ENCODE data around the gene WSB1. TPM values are rescaled to one million over a fixed set of nuclear protein-coding genes. Genes with fewer than 3 reads are reported as not detected.
A peak's percentile ranks its signal among the peaks of the same experiment; 100 is the strongest.

The WSB1 gene
- total and polyA plus RNA-seq, 2 experiments from 2014 or later = 101 to 108 TPM

GRCh38 chr17:27345141-27345904, 51.4 kb downstream of the WSB1 start:
- peak overlapping the region; percentile 48 for H3K4me3 ChIP-seq
- H3F3A ChIP-seq (replicated peaks; ENCODE audit: low read depth) = peaks cover 6% of the 10 kb centered on the region
- no peak overlapping the region for H2AFZ ChIP-seq
- no peaks in the 10 kb centered on the region for H3K36me3 ChIP-seq (ENCODE audit: insufficient read depth)
- Mint-ChIP-seq H3K4me1 (peaks cover 47% of the 10 kb centered on the region), H3K36me3 (ENCODE audit: low read depth) (peaks cover 7% of the 10 kb centered on the region; the same call in 1 of the 3 replicates), H3K27me3 (ENCODE audit: insufficient read depth, low read depth, poor library complexity) (peaks cover 9% of the 10 kb centered on the region), H3K27ac (peak overlapping the region; percentile 100), H3K9me3 (no peaks in the 10 kb centered on the region; the same call in 2 of the 3 replicates), H3K4me3 (peak overlapping the region; percentile 85)
- peak; percentile 61 for ATAC-seq
- no peaks in the 10 kb centered on the region for H3K27me3 ChIP-seq (ENCODE audit: insufficient read depth)
- H3K9me2 ChIP-seq (ENCODE audit: insufficient read depth) = no peaks in the 10 kb centered on the region; the same call in 1 of the 2 replicates
- no peaks in the 10 kb centered on the region for H3K79me2 ChIP-seq (replicated peaks; ENCODE audit: insufficient read depth)
- DNase-seq (ENCODE audit: low spot score) = peak; percentile 98
- H4K20me1 ChIP-seq (replicated peaks; ENCODE audit: insufficient read depth) = no peaks in the 10 kb centered on the region
- H3K27ac ChIP-seq (ENCODE audit: low read depth) = peak overlapping the region; percentile 99
- H3K4me1 ChIP-seq (ENCODE audit: insufficient read depth) = peaks cover 15% of the 10 kb centered on the region
- peak overlapping the region; percentile 69 for H3K4me2 ChIP-seq
- TF ChIP-seq CREB1 (CRISPR knock-in tag; IDR thresholded peaks at IDR 0.05; ENCODE audit: low read depth) (peak; percentile 84), POLR2AphosphoS5 (IDR thresholded peaks at IDR 0.05; ENCODE audit: low read depth) (peak; percentile 73), ZNF331 (CRISPR knock-in tag; IDR thresholded peaks at IDR 0.05; ENCODE audit: low read depth) (no peak)

- Histone ChIP-seq H3K9me2 (ENCODE audit: insufficient read depth) (no peaks in the 10 kb centered on the region; the same call in 1 of the 2 replicates), H3K4me1 (ENCODE audit: insufficient read depth) (peaks cover 11% of the 10 kb centered on the region), H3K4me3 (no peak overlapping the region), H3K36me3 (ENCODE audit: insufficient read depth) (no peaks in the 10 kb centered on the region), H3F3A (replicated peaks; ENCODE audit: low read depth) (peaks cover 6% of the 10 kb centered on the region), H3K27ac (ENCODE audit: low read depth) (peak overlapping the region; percentile 77), H3K27me3 (ENCODE audit: insufficient read depth) (no peaks in the 10 kb centered on the region), H2AFZ (no peak overlapping the region), H4K20me1 (replicated peaks; ENCODE audit: insufficient read depth) (no peaks in the 10 kb centered on the region), H3K4me2 (0 out of 2 replicates have a peak overlapping the region, but pooled peaks have one; percentile 20), H3K79me2 (replicated peaks; ENCODE audit: insufficient read depth) (no peaks in the 10 kb centered on the region)
- no peak for TF ChIP-seq ZNF462 (CRISPR knock-in tag; IDR thresholded peaks at IDR 0.05)
- no peak for TF ChIP-seq JUNB (IDR thresholded peaks at IDR 0.05; ENCODE audit: unreplicated experiment)
- no peak for TF ChIP-seq STAT1 (IDR thresholded peaks at IDR 0.05; ENCODE audit: unreplicated experiment)
- no peak for TF ChIP-seq CREB1 (CRISPR knock-in tag; IDR thresholded peaks at IDR 0.05; ENCODE audit: low read depth)
- TF ChIP-seq ETS1 (IDR thresholded peaks at IDR 0.05) = no peak
- DNase-seq (ENCODE audit: low spot score) (no peak), ATAC-seq (no peak)
- H3K4me3 Mint-ChIP-seq = no peak overlapping the region; the same call in 2 of the 3 replicates
- H3K4me1 Mint-ChIP-seq = peaks cover 41% of the 10 kb centered on the region
- H3K27ac Mint-ChIP-seq = peak overlapping the region; percentile 100
- H3K36me3 Mint-ChIP-seq (ENCODE audit: low read depth) = peaks cover 11% of the 10 kb centered on the region
- peaks cover 11% of the 10 kb centered on the region for H3K27me3 Mint-ChIP-seq (ENCODE audit: insufficient read depth, low read depth, poor library complexity)
- no peaks in the 10 kb centered on the region; the same call in 2 of the 3 replicates for H3K9me3 Mint-ChIP-seq
Observed at GRCh38 chr17:27346228-27346899, 52.5 kb downstream of the WSB1 start.

All from GM23338 (cell line).